AG09309 (cell line): Measurements from ENCODE around the gene LOXL4.
A peak's percentile ranks its signal among the peaks of the same experiment; 100 is the strongest.

Experiments used
- DNase-seq: peaks from one replicate; pipeline ENCODE4 v3.0.0-alpha.2; 2010; ENCODE audit warnings: low read depth
- H3K4me3 ChIP-seq: 2 replicates; pipeline ENCODE4 v1.5.1; 2011; ENCODE audit warnings: mild to moderate bottlenecking, low read depth, low read length, moderate library complexity; ENCODE audit not compliant: control insufficient read depth
- CTCF ChIP-seq: IDR thresholded peaks from 2 replicates; pipeline ENCODE4 v1.5.1; 2011; ENCODE audit warnings: mild to moderate bottlenecking, low read depth, low read length, inconsistent platforms; ENCODE audit not compliant: insufficient read depth, control insufficient read depth; ENCODE audit errors: missing control alignments

LOXL4 gene

GRCh38 chr10:98267069-98267893 lies 713 bp downstream of the LOXL4 start:
- H3K4me3 ChIP-seq = peak overlapping the region; percentile 48
- TF ChIP-seq CTCF = no peak
- DNase-seq = no peak

- DNase-seq = no peak
- no peak overlapping the region; the same call in 1 of the 2 replicates for H3K4me3 ChIP-seq
- TF ChIP-seq CTCF = no peak
Measured at GRCh38 chr10:98266647-98267046, 1.3 kb downstream of the LOXL4 start.

GRCh38 chr10:98265403-98266378 lies 2.3 kb downstream of the LOXL4 start:
- no peak for DNase-seq
- no peak overlapping the region for H3K4me3 ChIP-seq
- no peak for TF ChIP-seq CTCF

- no peak for TF ChIP-seq CTCF
- H3K4me3 ChIP-seq = no peak overlapping the region
- no peak for DNase-seq
Measured at GRCh38 chr10:98264378-98265065, 3.5 kb downstream of the LOXL4 start.

- H3K4me3 ChIP-seq = no peak overlapping the region
- no peak for DNase-seq
- no peak for TF ChIP-seq CTCF
Measured at GRCh38 chr10:98263088-98263487, 4.9 kb downstream of the LOXL4 start.

GRCh38 chr10:98262571-98262970 lies 5.4 kb downstream of the LOXL4 start:
- no peak overlapping the region for H3K4me3 ChIP-seq
- peak; percentile 74 for TF ChIP-seq CTCF
- DNase-seq = no peak
